H1 (cell line): ENCODE measurements around the gene MFSD6L. TPM values are rescaled to one million over a fixed set of nuclear protein-coding genes. Genes with fewer than 3 reads are reported as not detected.

Experiments used
- CTCF ChIA-PET: fragments of 300-600 bp; sonication (Branson Sonifier 250); formaldehyde crosslinking; loops from one replicate; lab custom pipeline; 2021; ENCODE audit not compliant: partially characterized antibody; lab: Charles Lee
- POLR2A ChIA-PET: fragments of 300-600 bp; sonication (Branson Sonifier 250); formaldehyde crosslinking; loops from one replicate; lab custom pipeline; 2021; ENCODE audit warnings: inconsistent platforms; ENCODE audit not compliant: partially characterized antibody; lab: Charles Lee
- DNase-seq, 2 experiments: peaks; one replicate each; pipeline versions ENCODE4 v3.0.0 to v3.0.0-alpha.2; 2010 to 2022; ENCODE audit warnings: low spot score in 2 of 2, low read depth in 1 of 2, mixed read lengths in 1 of 2
- FAIRE-seq: peaks from 2 replicates; lab custom pipeline; 2011; peaks lifted over from hg19 to GRCh38; lab: Jason Lieb, UNC
- H2AFZ ChIP-seq: 2 replicates; pipeline ENCODE4 v1.8.1; 2012; ENCODE audit warnings: low read length, inconsistent platforms
- H2AK5ac ChIP-seq: 2 replicates; pipeline ENCODE4 v1.6.1; 2013; ENCODE audit warnings: low read depth, low read length
- H2BK120ac ChIP-seq: replicated peaks from 2 replicates; pipeline ENCODE3; 2013; ENCODE audit warnings: low read depth, low read length, inconsistent platforms
- H2BK12ac ChIP-seq: 2 replicates; pipeline ENCODE4 v1.6.1; 2013; ENCODE audit warnings: low read depth, low read length
- H2BK15ac ChIP-seq: 2 replicates; pipeline ENCODE4 v1.6.1; 2013; ENCODE audit warnings: low read length
- H2BK20ac ChIP-seq: 2 replicates; pipeline ENCODE4 v1.6.1; 2013; ENCODE audit warnings: low read length
- H2BK5ac ChIP-seq: 2 replicates; pipeline ENCODE4 v1.6.1; 2013; ENCODE audit warnings: low read depth, low read length
- H3K14ac ChIP-seq: 2 replicates; pipeline ENCODE4 v1.6.1; 2013; ENCODE audit warnings: inconsistent platforms; ENCODE audit not compliant: insufficient read length
- H3K18ac ChIP-seq: 2 replicates; pipeline ENCODE4 v1.6.1; 2013; ENCODE audit warnings: low read length; ENCODE audit errors: extremely low read depth
- H3K23ac ChIP-seq: 2 replicates; pipeline ENCODE4 v1.6.1; 2013; ENCODE audit warnings: inconsistent platforms; ENCODE audit not compliant: insufficient read length
- H3K23me2 ChIP-seq: 2 replicates; pipeline ENCODE4 v1.6.1; 2013; ENCODE audit warnings: low read depth, low read length
- H3K27ac ChIP-seq: 2 replicates; pipeline ENCODE4 v1.6.1; 2011; ENCODE audit warnings: low read depth, low read length, inconsistent platforms
- H3K27me3 ChIP-seq, 4 experiments: replicated peaks in 1 of 4; 1 replicate in 1 of 4; 2 replicates in 3 of 4; pipeline versions ENCODE4 v1.6.1 to v1.8.1; 2011 to 2013; ENCODE audit warnings: low read length in 3 of 4, mild to moderate bottlenecking in 3 of 4, inconsistent platforms in 2 of 4, mixed read lengths in 2 of 4, moderate library complexity in 1 of 4; ENCODE audit not compliant: control insufficient read depth in 3 of 4, insufficient read depth in 3 of 4; ENCODE audit errors: extremely low read depth in 1 of 4
- H3K36me3 ChIP-seq, 4 experiments: 2 replicates each; pipeline versions ENCODE4 v1.6.1 to v1.8.1; 2011 to 2013; ENCODE audit warnings: mild to moderate bottlenecking in 4 of 4, low read length in 3 of 4, moderate library complexity in 2 of 4, control low read depth in 1 of 4, inconsistent platforms in 1 of 4; ENCODE audit not compliant: insufficient read depth in 4 of 4, control insufficient read depth in 2 of 4
- H3K4ac ChIP-seq: replicated peaks from 2 replicates; pipeline ENCODE3; 2013; ENCODE audit warnings: low read length, low read depth, mixed read lengths, inconsistent platforms; ENCODE audit not compliant: insufficient read length
- H3K4me1 ChIP-seq, 4 experiments: replicated peaks in 1 of 4; 1 replicate in 1 of 4; 2 replicates in 3 of 4; pipeline versions ENCODE4 v1.6.1 to v1.8.1; 2011 to 2013; ENCODE audit warnings: low read length in 3 of 4, inconsistent platforms in 2 of 4, mixed read lengths in 1 of 4; ENCODE audit not compliant: insufficient read depth in 4 of 4, control insufficient read depth in 3 of 4
- H3K4me2 ChIP-seq, 2 experiments: 2 replicates each; pipeline versions ENCODE4 v1.6.1 to v1.8.1; 2011 to 2013; ENCODE audit warnings: low read depth in 2 of 2, low read length in 2 of 2, control low read depth in 1 of 2, inconsistent platforms in 1 of 2, mild to moderate bottlenecking in 1 of 2; ENCODE audit not compliant: insufficient read depth in 1 of 2
- H3K4me3 ChIP-seq, 4 experiments: fragments of 200-600, 300-600 bp in 1 of 4; sonication (generic), shearing (Covaris generic), sonication (Bioruptor Twin) in 1 of 4; 2 replicates each; pipeline versions ENCODE4 v1.5.1 to v1.8.1; 2011 to 2016; ENCODE audit warnings: low read length in 4 of 4, low read depth in 3 of 4, control low read depth in 2 of 4, inconsistent platforms in 2 of 4, mild to moderate bottlenecking in 2 of 4, mixed read lengths in 1 of 4, moderate library complexity in 1 of 4; ENCODE audit not compliant: insufficient read depth in 2 of 4; ENCODE audit errors: extremely low read depth in 1 of 4
- H3K56ac ChIP-seq: replicated peaks from 2 replicates; pipeline ENCODE3; 2013; ENCODE audit warnings: low read depth, mild to moderate bottlenecking, mixed read lengths, low read length, inconsistent platforms; ENCODE audit not compliant: insufficient read length
- H3K79me1 ChIP-seq: 2 replicates; pipeline ENCODE4 v1.6.1; 2013; ENCODE audit warnings: low read depth, low read length, control low read depth
- H3K79me2 ChIP-seq, 2 experiments: 2 replicates each; pipeline versions ENCODE4 v1.6.1 to v1.8.1; 2012 to 2013; ENCODE audit warnings: low read length in 2 of 2, mild to moderate bottlenecking in 2 of 2, inconsistent platforms in 1 of 2; ENCODE audit not compliant: insufficient read depth in 2 of 2, control insufficient read depth in 1 of 2
- H3K9ac ChIP-seq, 4 experiments: replicated peaks in 1 of 4; 1 replicate in 1 of 4; 2 replicates in 3 of 4; pipeline versions ENCODE4 v1.6.1 to v1.8.1; 2011 to 2013; ENCODE audit warnings: low read depth in 3 of 4, low read length in 3 of 4, control low read depth in 2 of 4, mild to moderate bottlenecking in 2 of 4, moderate library complexity in 2 of 4, inconsistent platforms in 1 of 4; ENCODE audit errors: extremely low read depth in 1 of 4
- H3K9me3 ChIP-seq, 2 experiments: 2 replicates each; pipeline versions ENCODE4 v1.6.1 to v1.8.1; 2012 to 2013; ENCODE audit warnings: mild to moderate bottlenecking in 2 of 2, moderate library complexity in 2 of 2, control low read depth in 1 of 2, inconsistent platforms in 1 of 2, low read depth in 1 of 2, low read length in 1 of 2, mixed read lengths in 1 of 2; ENCODE audit not compliant: insufficient read depth in 2 of 2
- H4K20me1 ChIP-seq, 2 experiments: replicated peaks in 1 of 2; 2 replicates each; pipeline versions ENCODE3 to v1.8.1; 2011 to 2013; ENCODE audit warnings: inconsistent platforms in 2 of 2, low read length in 2 of 2, mild to moderate bottlenecking in 1 of 2; ENCODE audit not compliant: insufficient read depth in 2 of 2, control insufficient read depth in 1 of 2
- H4K5ac ChIP-seq: 2 replicates; pipeline ENCODE4 v1.6.1; 2013; ENCODE audit warnings: low read length, low read depth, mixed read lengths, inconsistent platforms; ENCODE audit not compliant: insufficient read length
- H4K8ac ChIP-seq: 2 replicates; pipeline ENCODE4 v1.8.0; 2013; ENCODE audit warnings: mild to moderate bottlenecking, moderate library complexity, low read length, inconsistent platforms; ENCODE audit not compliant: insufficient read depth; ENCODE audit errors: extremely low read depth
- H4K91ac ChIP-seq: replicated peaks from 2 replicates; pipeline ENCODE3; 2013; ENCODE audit warnings: low read length, mixed read lengths, inconsistent platforms; ENCODE audit not compliant: insufficient read length
- HDAC2 ChIP-seq, 2 experiments: fragments of 300-600 bp in 1 of 2; sonication (generic) in 1 of 2; IDR thresholded peaks; 2 replicates each; pipeline ENCODE4 v1.6.1; 2011 to 2012; ENCODE audit warnings: low read depth in 2 of 2, low read length in 2 of 2, mild to moderate bottlenecking in 2 of 2, moderate library complexity in 2 of 2, borderline replicate concordance in 1 of 2, inconsistent platforms in 1 of 2
- KDM4A ChIP-seq: IDR thresholded peaks from one replicate; pipeline ENCODE4 v1.7.1; 2012; ENCODE audit warnings: low read depth, mild to moderate bottlenecking, moderate library complexity, low read length, inconsistent platforms; ENCODE audit not compliant: severe bottlenecking
- TEAD4 ChIP-seq: IDR thresholded peaks from 2 replicates; pipeline ENCODE4 v1.6.1; 2012; ENCODE audit warnings: low read depth, low read length, inconsistent platforms, mixed read lengths
- YY1 ChIP-seq: IDR thresholded peaks from 2 replicates; pipeline ENCODE4 v1.6.1; 2011; ENCODE audit warnings: low read depth, mild to moderate bottlenecking, low read length
- WGBS, 2 experiments: shearing (Covaris generic) in 1 of 2; methylation state at CpG; one replicate each; pipeline versions ENCODE4 v1.1.6 to v1.1.7; 2013 to 2015; ENCODE audit warnings: low lambda C conversion rate in 2 of 2, mixed read lengths in 2 of 2, inconsistent platforms in 1 of 2, low coverage in 1 of 2, missing lambda C conversion rate in 1 of 2; ENCODE audit not compliant: insufficient replicate concordance in 2 of 2, insufficient coverage in 1 of 2, insufficient read length in 1 of 2; ENCODE audit errors: extremely low coverage in 1 of 2, missing lambda C conversion rate in 1 of 2; 5-methylcytosine and 5-hydroxymethylcytosine counted together
- polyA plus RNA-seq, 7 experiments: library from polyadenylated mRNA; depleted of rRNA in 3 of 7; stranded (reverse) in 5 of 7; unstranded in 2 of 7; fragments of >200 nt in 5 of 7; fragments of 200-250 nt in 2 of 7; gene quantifications; 1 replicate in 5 of 7; 2 replicates in 1 of 7; 4 replicates in 1 of 7; pipeline versions ENCODE4 v1.2.1 to v1.2.3, GENCODE V29; 2011 to 2013; ENCODE audit warnings: missing spikeins in 2 of 7, mixed read lengths in 2 of 7
- total RNA-seq: library from RNA; stranded (reverse); fragmentation: NEBNext Ultra II Directional; extraction: Animal tissue kit (Norgen Biotek cat#: 25700); gene quantifications from 2 replicates; pipeline ENCODE4 v1.2.1, GENCODE V29; 2021
- TF ChIP-seq, protein P1 (sequence below): IDR thresholded peaks from 2 replicates; pipeline ENCODE4 v1.6.1; 2012; ENCODE audit warnings: inconsistent platforms
- TF ChIP-seq, protein P2 (sequence below), 3 experiments: IDR thresholded peaks; 1 replicate in 2 of 3; 2 replicates in 1 of 3; pipeline versions ENCODE4 v1.5.1 to v1.6.1; 2011; ENCODE audit warnings: low read length in 3 of 3, mild to moderate bottlenecking in 3 of 3, inconsistent platforms in 2 of 3, low read depth in 1 of 3, moderate library complexity in 1 of 3; ENCODE audit not compliant: insufficient read depth in 1 of 3; ENCODE audit errors: control extremely low read depth in 1 of 3

The MFSD6L gene
- total and polyA plus RNA-seq, 2 of the 8 experiments (the other 6 are each of a cell fraction or from before 2014, with no cell fraction given), result 2.6 to 2.7 TPM

DNA sequence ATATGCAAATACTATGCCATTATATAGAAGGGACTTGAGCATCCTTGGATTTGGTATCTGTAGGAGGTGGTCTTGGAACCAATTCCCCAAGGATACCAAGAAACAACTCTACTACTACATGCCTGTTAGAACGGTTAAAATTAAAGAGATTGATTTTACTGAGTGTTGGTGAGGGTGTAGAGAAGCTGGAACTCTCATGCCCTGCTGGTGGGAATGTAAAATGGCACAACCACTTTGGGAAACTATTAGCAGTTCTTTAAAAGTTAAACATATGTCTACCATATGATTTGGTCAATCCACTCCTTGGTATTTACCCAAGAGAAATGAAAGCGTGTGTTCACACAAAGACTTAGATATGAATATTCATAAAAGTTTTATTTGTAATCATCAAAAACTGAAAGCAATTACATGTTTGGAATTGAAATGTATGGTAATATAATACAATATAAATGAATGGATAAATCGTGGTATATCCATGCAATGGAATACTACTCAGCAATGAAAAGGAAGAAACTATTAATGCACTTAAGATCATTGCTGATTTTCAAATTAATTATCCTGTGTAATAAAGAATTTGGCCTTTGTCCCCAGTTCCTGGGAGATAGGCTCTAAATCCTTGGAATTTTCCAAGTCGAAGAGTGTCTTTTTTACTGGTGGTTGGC lies 7.8 kb downstream of the MFSD6L start:
- CTCF ChIA-PET, result interaction anchor here (0.7 to 2.0 kb wide), 4 partner anchors 11 to 1099 kb away, joined by 3 to 5 read pairs (median 4); no protein-coding TSS in a partner anchor
- TF ChIP-seq TEAD4 (peak; percentile 74), YY1 (no peak), KDM4A (no peak), HDAC2 (IDR thresholded peaks at IDR 0.05; ENCODE audit: borderline replicate concordance in 1 of 2, low read depth in 2 of 2, low read length in 2 of 2) (peak in 1 of 2 experiments; percentile 63; a peak in 1 of 4 replicates)
- TF ChIP-seq, protein P1, sequence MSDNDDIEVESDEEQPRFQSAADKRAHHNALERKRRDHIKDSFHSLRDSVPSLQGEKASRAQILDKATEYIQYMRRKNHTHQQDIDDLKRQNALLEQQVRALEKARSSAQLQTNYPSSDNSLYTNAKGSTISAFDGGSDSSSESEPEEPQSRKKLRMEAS, result no peak
- TF ChIP-seq, protein P2, sequence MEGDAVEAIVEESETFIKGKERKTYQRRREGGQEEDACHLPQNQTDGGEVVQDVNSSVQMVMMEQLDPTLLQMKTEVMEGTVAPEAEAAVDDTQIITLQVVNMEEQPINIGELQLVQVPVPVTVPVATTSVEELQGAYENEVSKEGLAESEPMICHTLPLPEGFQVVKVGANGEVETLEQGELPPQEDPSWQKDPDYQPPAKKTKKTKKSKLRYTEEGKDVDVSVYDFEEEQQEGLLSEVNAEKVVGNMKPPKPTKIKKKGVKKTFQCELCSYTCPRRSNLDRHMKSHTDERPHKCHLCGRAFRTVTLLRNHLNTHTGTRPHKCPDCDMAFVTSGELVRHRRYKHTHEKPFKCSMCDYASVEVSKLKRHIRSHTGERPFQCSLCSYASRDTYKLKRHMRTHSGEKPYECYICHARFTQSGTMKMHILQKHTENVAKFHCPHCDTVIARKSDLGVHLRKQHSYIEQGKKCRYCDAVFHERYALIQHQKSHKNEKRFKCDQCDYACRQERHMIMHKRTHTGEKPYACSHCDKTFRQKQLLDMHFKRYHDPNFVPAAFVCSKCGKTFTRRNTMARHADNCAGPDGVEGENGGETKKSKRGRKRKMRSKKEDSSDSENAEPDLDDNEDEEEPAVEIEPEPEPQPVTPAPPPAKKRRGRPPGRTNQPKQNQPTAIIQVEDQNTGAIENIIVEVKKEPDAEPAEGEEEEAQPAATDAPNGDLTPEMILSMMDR (IDR thresholded peaks at IDR 0.05; ENCODE audit: control extremely low read depth in 1 of 3, insufficient read depth in 1 of 3, low read depth in 1 of 3, low read length in 3 of 3), result peak in 1 of 3 experiments; percentile 22; a peak in 1 of 4 replicates
- FAIRE-seq, result no peak

More for the DNA sequence above, 7.8 kb downstream of the MFSD6L start:
- Histone ChIP-seq H3K23ac (no peak overlapping the region), H2BK120ac (no peak overlapping the region), H3K56ac (no peak overlapping the region), H3K23me2 (no peaks in the 10 kb centered on the region), H3K4me3 (no peak overlapping the region), H3K4me2 (no peak overlapping the region), H3K9ac (no peak overlapping the region), H3K4ac (no peak overlapping the region), H4K20me1 (no peaks in the 10 kb centered on the region), H3K9me3 (peaks cover 4 to 13% of the 10 kb centered on the region in 2 experiments; a peak in 3 of 4 replicates), H2BK5ac (no peak overlapping the region), H4K5ac (no peak overlapping the region), H2BK15ac (no peak overlapping the region), H3K18ac (no peak overlapping the region), H2AK5ac (no peak overlapping the region), H4K91ac (no peak overlapping the region), H2BK20ac (no peak overlapping the region), H2AFZ (no peak overlapping the region), H3K79me2 (no peaks in the 10 kb centered on the region), H2BK12ac (no peak overlapping the region), H3K36me3 (no peaks in the 10 kb centered on the region), H3K27me3 (no peaks in the 10 kb centered on the region), H3K79me1 (no peaks in the 10 kb centered on the region; the same call in 1 of the 2 replicates), H3K27ac (no peak overlapping the region), H3K4me1 (peaks cover 0 to 5% (median 2%) of the 10 kb centered on the region in 4 experiments; a peak in 5 of 7 replicates), H4K8ac (no peak overlapping the region), H3K14ac (no peak overlapping the region)
- POLR2A ChIA-PET, result no interaction called here
- no peak for DNase-seq
- 89% methylated on average over 4 of the region's 4 CpGs; no CpG with 5 or more reads in 1 of the 2 experiments for WGBS, 2 experiments
